Neuronal stem cell (in vitro differentiated cells): ENCODE measurements around the gene PRAME.
A peak's percentile ranks its signal among the peaks of the same experiment; 100 is the strongest.

ENCODE experiments used
- DNase-seq: peaks from one replicate; pipeline ENCODE4 v3.0.0-alpha.2; 2013; ENCODE audit warnings: low spot score
- H2AFZ ChIP-seq: one replicate; pipeline ENCODE4 v1.6.1; 2013; ENCODE audit warnings: mild to moderate bottlenecking, low read length, inconsistent platforms
- H2AK5ac ChIP-seq: 2 replicates; pipeline ENCODE4 v1.6.1; 2013; ENCODE audit warnings: low read depth, mild to moderate bottlenecking, inconsistent platforms, low read length, moderate library complexity, mixed read lengths
- H2BK120ac ChIP-seq: 2 replicates; pipeline ENCODE4 v1.6.1; 2013; ENCODE audit warnings: low read depth, mild to moderate bottlenecking, inconsistent platforms, low read length, moderate library complexity, mixed read lengths
- H2BK12ac ChIP-seq: one replicate; pipeline ENCODE4 v1.6.1; 2013; ENCODE audit warnings: low read length, inconsistent platforms
- H2BK15ac ChIP-seq: 2 replicates; pipeline ENCODE4 v1.6.1; 2013; ENCODE audit warnings: mild to moderate bottlenecking, low read length, inconsistent platforms, mixed read lengths
- H2BK5ac ChIP-seq: one replicate; pipeline ENCODE4 v1.6.1; 2013; ENCODE audit warnings: inconsistent platforms, mild to moderate bottlenecking, low read length, moderate library complexity
- H3K14ac ChIP-seq: one replicate; pipeline ENCODE4 v1.6.1; 2013; ENCODE audit warnings: low read length, inconsistent platforms
- H3K18ac ChIP-seq: 2 replicates; pipeline ENCODE4 v1.6.1; 2013; ENCODE audit warnings: low read length, inconsistent platforms
- H3K23ac ChIP-seq: 2 replicates; pipeline ENCODE4 v1.6.1; 2013; ENCODE audit warnings: low read depth, mild to moderate bottlenecking, mixed read lengths, low read length, inconsistent platforms; ENCODE audit not compliant: poor library complexity
- H3K27ac ChIP-seq: replicated peaks from 3 replicates; pipeline ENCODE4 v1.5.1; 2013; ENCODE audit warnings: low read length, inconsistent platforms
- H3K27me3 ChIP-seq, 3 experiments: 2 replicates each; pipeline ENCODE4 v1.6.1; 2013; ENCODE audit warnings: low read length in 3 of 3, mild to moderate bottlenecking in 2 of 3, inconsistent platforms in 1 of 3, low read depth in 1 of 3, mixed read lengths in 1 of 3, moderate library complexity in 1 of 3; ENCODE audit not compliant: control insufficient read depth in 3 of 3, insufficient read depth in 3 of 3
- H3K36me3 ChIP-seq, 2 donors: replicated peaks in 1 of 2; 2 replicates each; pipeline ENCODE4 v1.6.1; 2013; ENCODE audit warnings: low read length in 2 of 2; ENCODE audit not compliant: control insufficient read depth in 2 of 2, insufficient read depth in 2 of 2
- H3K4ac ChIP-seq: 2 replicates; pipeline ENCODE4 v1.6.1; 2013; ENCODE audit warnings: inconsistent platforms, mild to moderate bottlenecking, low read length, moderate library complexity
- H3K4me1 ChIP-seq, 2 donors: 1 replicate in 1 of 2; 2 replicates in 1 of 2; pipeline ENCODE4 v1.6.1; 2013; ENCODE audit warnings: low read length in 2 of 2, low read depth in 1 of 2; ENCODE audit not compliant: control insufficient read depth in 2 of 2, insufficient read depth in 1 of 2
- H3K4me2 ChIP-seq: one replicate; pipeline ENCODE4 v1.6.1; 2013; ENCODE audit warnings: mild to moderate bottlenecking, low read length, inconsistent platforms; ENCODE audit not compliant: insufficient read depth, poor library complexity, severe bottlenecking
- H3K4me3 ChIP-seq, 2 donors: 2 replicates each; pipeline ENCODE4 v1.5.1; 2013; ENCODE audit warnings: low read length in 2 of 2, mild to moderate bottlenecking in 2 of 2, inconsistent platforms in 1 of 2, moderate library complexity in 1 of 2
- H3K79me1 ChIP-seq: one replicate; pipeline ENCODE4 v1.6.1; 2013; ENCODE audit warnings: low read depth, mild to moderate bottlenecking, inconsistent platforms, low read length, moderate library complexity
- H3K9ac ChIP-seq: one replicate; pipeline ENCODE4 v1.6.1; 2013; ENCODE audit warnings: mild to moderate bottlenecking, low read depth, low read length, inconsistent platforms; ENCODE audit not compliant: poor library complexity
- H3K9me3 ChIP-seq, 2 donors: replicated peaks in 1 of 2; 2 replicates each; pipeline versions ENCODE3 to v1.6.1; 2013; ENCODE audit warnings: low read length in 2 of 2, mild to moderate bottlenecking in 2 of 2, inconsistent platforms in 1 of 2, low read depth in 1 of 2, mixed read lengths in 1 of 2, moderate library complexity in 1 of 2; ENCODE audit not compliant: control insufficient read depth in 2 of 2, insufficient read depth in 1 of 2
- H4K8ac ChIP-seq: one replicate; pipeline ENCODE4 v1.6.1; 2013; ENCODE audit warnings: low read depth, mild to moderate bottlenecking, inconsistent platforms, low read length, moderate library complexity
- H4K91ac ChIP-seq: one replicate; pipeline ENCODE4 v1.6.1; 2013; ENCODE audit warnings: low read length, low read depth, mild to moderate bottlenecking, inconsistent platforms; ENCODE audit not compliant: poor library complexity
- WGBS, 2 donors: extraction: QIAGEN DNeasy Blood & Tissue Kit; methylation state at CpG; one replicate each; pipeline ENCODE4 v1.1.7; 2013; ENCODE audit warnings: missing lambda C conversion rate in 2 of 2, mixed read lengths in 1 of 2; ENCODE audit not compliant: insufficient read length in 2 of 2, insufficient replicate concordance in 1 of 2; ENCODE audit errors: extremely low coverage in 2 of 2; 5-methylcytosine and 5-hydroxymethylcytosine counted together

PRAME gene

GRCh38 chr22:22546490-22546889, 12.6 kb downstream of the PRAME start:
- no CpG with 5 or more reads among the region's 5 CpGs for WGBS, 2 donors
- H3K27me3 ChIP-seq: peaks cover 0 to 47% (median 0%) of the 10 kb centered on the region in 3 experiments

GRCh38 chr22:22545084-22545483, 14.0 kb downstream of the PRAME start:
- Histone ChIP-seq H3K4ac (no peak overlapping the region), H2BK5ac (no peak overlapping the region), H3K9ac (no peak overlapping the region), H3K23ac (no peak overlapping the region), H3K79me1 (no peaks in the 10 kb centered on the region), H3K4me3 (no peak overlapping the region), H4K8ac (no peak overlapping the region), H2BK15ac (no peak overlapping the region), H2BK120ac (no peak overlapping the region), H3K4me1 (no peaks in the 10 kb centered on the region), H3K18ac (no peak overlapping the region), H3K14ac (no peak overlapping the region), H3K27ac (no peak overlapping the region), H2AFZ (no peak overlapping the region), H3K36me3 (no peaks in the 10 kb centered on the region), H4K91ac (no peak overlapping the region), H3K9me3 (no peaks in the 10 kb centered on the region), H3K27me3 (peaks cover 0 to 38% (median 0%) of the 10 kb centered on the region in 3 experiments), H2AK5ac (no peak overlapping the region), H2BK12ac (no peak overlapping the region), H3K4me2 (no peak overlapping the region)
- WGBS, 2 donors: no CpG with 5 or more reads among the region's 2 CpGs
- no peak for DNase-seq

More at GRCh38 chr22:22546490-22546889, 12.6 kb downstream of the PRAME start:
- Histone ChIP-seq H3K4me1 (no peaks in the 10 kb centered on the region), H4K91ac (no peak overlapping the region), H3K36me3 (no peaks in the 10 kb centered on the region), H3K14ac (no peak overlapping the region), H2AK5ac (no peak overlapping the region), H2BK120ac (no peak overlapping the region), H3K9ac (no peak overlapping the region), H3K79me1 (no peaks in the 10 kb centered on the region), H2BK12ac (no peak overlapping the region), H3K27ac (no peak overlapping the region), H3K4me3 (peak overlapping the region in 1 of 2 donors; percentile 31), H2BK15ac (no peak overlapping the region), H4K8ac (no peak overlapping the region), H3K9me3 (no peaks in the 10 kb centered on the region), H3K4ac (no peak overlapping the region), H2BK5ac (no peak overlapping the region), H3K18ac (peak overlapping the region; percentile 15), H3K23ac (peak overlapping the region; percentile 66), H2AFZ (no peak overlapping the region), H3K4me2 (no peak overlapping the region)
- DNase-seq: no peak

GRCh38 chr22:22538226-22538989, 20.7 kb downstream of the PRAME start:
- DNase-seq: no peak
- no peak overlapping the region for H3K14ac ChIP-seq
- no peak overlapping the region for H3K4me2 ChIP-seq
- no peak overlapping the region for H2AFZ ChIP-seq
- H3K4me1 ChIP-seq: no peaks in the 10 kb centered on the region
- no peak overlapping the region for H2BK15ac ChIP-seq
- peaks cover 0 to 2% of the 10 kb centered on the region in 2 donors for H3K9me3 ChIP-seq
- no peaks in the 10 kb centered on the region for H3K36me3 ChIP-seq
- no peak overlapping the region for H4K91ac ChIP-seq
- H3K4me3 ChIP-seq: no peak overlapping the region
- no peak overlapping the region for H3K23ac ChIP-seq
- no peak overlapping the region for H3K18ac ChIP-seq
- no peak overlapping the region for H3K9ac ChIP-seq
- H4K8ac ChIP-seq: no peak overlapping the region
- H3K27ac ChIP-seq: no peak overlapping the region
- H2BK120ac ChIP-seq: no peak overlapping the region
- no peak overlapping the region for H2AK5ac ChIP-seq
- no peaks in the 10 kb centered on the region for H3K79me1 ChIP-seq
- WGBS, 2 donors: no CpG with 5 or more reads among the region's 7 CpGs
- H3K4ac ChIP-seq: no peak overlapping the region
- H2BK5ac ChIP-seq: no peak overlapping the region
- H2BK12ac ChIP-seq: no peak overlapping the region
- peaks cover 0 to 6% (median 0%) of the 10 kb centered on the region in 3 experiments for H3K27me3 ChIP-seq

- no peak for DNase-seq
- no peak overlapping the region for H3K27ac ChIP-seq
- H3K27me3 ChIP-seq: peaks cover 0 to under 1% (median 0%) of the 10 kb centered on the region in 3 experiments
- H2BK5ac ChIP-seq: no peak overlapping the region
- H2AK5ac ChIP-seq: no peak overlapping the region
- H4K91ac ChIP-seq: no peak overlapping the region
- H3K79me1 ChIP-seq: no peaks in the 10 kb centered on the region
- H3K9me3 ChIP-seq: peaks cover 0 to 2% of the 10 kb centered on the region in 2 donors
- no peak overlapping the region for H3K9ac ChIP-seq
- no peak overlapping the region for H3K4ac ChIP-seq
- no peak overlapping the region for H2BK120ac ChIP-seq
- peak overlapping the region; percentile 21 for H3K14ac ChIP-seq
- H4K8ac ChIP-seq: no peak overlapping the region
- no CpG with 5 or more reads among the region's 1 CpG for WGBS, 2 donors
- no peaks in the 10 kb centered on the region for H3K36me3 ChIP-seq
- H2AFZ ChIP-seq: no peak overlapping the region
- H3K4me2 ChIP-seq: no peak overlapping the region
- H3K23ac ChIP-seq: no peak overlapping the region
- H3K18ac ChIP-seq: no peak overlapping the region
- no peaks in the 10 kb centered on the region for H3K4me1 ChIP-seq
- H2BK12ac ChIP-seq: no peak overlapping the region
- H3K4me3 ChIP-seq: no peak overlapping the region
- no peak overlapping the region for H2BK15ac ChIP-seq
These were observed 22.1 kb downstream of the PRAME start for GRCh38 chr22:22536916-22537315.
